Effector CD8-positive, alpha-beta T cell (primary cell): Measurements from ENCODE around the gene SORL1.
A peak's percentile ranks its signal among the peaks of the same experiment; 100 is the strongest.
"Not testable (repeated sequence)": the region's sequence is repeated elsewhere in the genome, so short reads cannot be mapped to it uniquely, and the experiment has no call there.

Source experiments
- DNase-seq: peaks from one replicate; lab custom pipeline; 2025; lab: John Stamatoyannopoulos, UW

The SORL1 gene

GRCh38 chr11:121626980-121627379 is 174.9 kb downstream of the SORL1 start:
- DNase-seq: no peak

GRCh38 chr11:121630041-121630440 is 177.9 kb downstream of the SORL1 start:
- DNase-seq: no peak

GRCh38 chr11:121631456-121631855 is 179.3 kb downstream of the SORL1 start:
- no peak for DNase-seq

- DNase-seq: no peak
These were observed 182.2 kb downstream of the SORL1 start for GRCh38 chr11:121634273-121634672.

GRCh38 chr11:121634889-121635288 is 182.8 kb downstream of the SORL1 start:
- no peak for DNase-seq

- DNase-seq: no peak
These were observed 184.1 kb downstream of the SORL1 start for GRCh38 chr11:121636081-121636799.

- DNase-seq: no peak
These were observed 184.7 kb downstream of the SORL1 start for GRCh38 chr11:121636800-121637176.

GRCh38 chr11:121637587-121637986 is 185.5 kb downstream of the SORL1 start:
- not testable (repeated sequence) for DNase-seq

GRCh38 chr11:121643479-121644186 is 191.5 kb downstream of the SORL1 start:
- no peak for DNase-seq

- no peak for DNase-seq
These were observed 192.0 kb downstream of the SORL1 start for GRCh38 chr11:121644187-121644512.

GRCh38 chr11:121645001-121645400 is 192.9 kb downstream of the SORL1 start:
- DNase-seq: no peak

- no peak for DNase-seq
These were observed 193.5 kb downstream of the SORL1 start for GRCh38 chr11:121645596-121645995.

GRCh38 chr11:121648306-121648705 is 196.2 kb downstream of the SORL1 start:
- no peak for DNase-seq

GRCh38 chr11:121649798-121650197 is 197.7 kb downstream of the SORL1 start:
- DNase-seq: no peak

- DNase-seq: no peak
These were observed 198.5 kb downstream of the SORL1 start for GRCh38 chr11:121650351-121651256.

- DNase-seq: no peak
These were observed 199.1 kb downstream of the SORL1 start for GRCh38 chr11:121651257-121651605.

- DNase-seq: no peak
These were observed 200.9 kb downstream of the SORL1 start for GRCh38 chr11:121652971-121653370.

- no peak for DNase-seq
These were observed 202.2 kb downstream of the SORL1 start for GRCh38 chr11:121654259-121654842.

GRCh38 chr11:121654843-121655536 is 202.9 kb downstream of the SORL1 start:
- DNase-seq: no peak

- peak; percentile 30 for DNase-seq
These were observed 203.6 kb downstream of the SORL1 start for GRCh38 chr11:121655537-121656327.
